HFFc6 (cell line): ENCODE results near the gene ZCCHC14. TPM values are rescaled to one million over a fixed set of nuclear protein-coding genes. Genes with fewer than 3 reads are reported as not detected.
"Not testable (repeated sequence)": the region's sequence is repeated elsewhere in the genome, so short reads cannot be mapped to it uniquely, and the experiment has no call there.

Experiments
- DNase-seq: peaks from one replicate; pipeline ENCODE4 v3.0.0-alpha.2; 2018
- H3K27ac Mint-ChIP-seq: 2 replicates; pipeline ENCODE4 v1.8.0; 2020; ENCODE audit warnings: mild to moderate bottlenecking, mixed read lengths
- H3K27me3 Mint-ChIP-seq: 2 replicates; pipeline ENCODE4 v1.8.0; 2021; ENCODE audit warnings: mild to moderate bottlenecking, moderate library complexity, mixed read lengths; ENCODE audit not compliant: insufficient read depth
- H3K36me3 Mint-ChIP-seq: 2 replicates; pipeline ENCODE4 v1.8.0; 2021; ENCODE audit warnings: low read depth, mixed read lengths
- H3K4me1 Mint-ChIP-seq: 2 replicates; pipeline ENCODE4 v1.8.0; 2020; ENCODE audit warnings: low read depth, mixed read lengths
- H3K4me3 Mint-ChIP-seq: 2 replicates; pipeline ENCODE4 v1.8.0; 2020; ENCODE audit warnings: mild to moderate bottlenecking, moderate library complexity, mixed read lengths
- H3K9me3 Mint-ChIP-seq: 2 replicates; pipeline ENCODE4 v1.8.0; 2020; ENCODE audit warnings: mild to moderate bottlenecking, mixed read lengths
- CTCF ChIP-seq: fragments of 200-600 bp; sonication (generic); IDR thresholded peaks from 2 replicates; pipeline ENCODE4 v1.5.0; 2021; ENCODE audit warnings: antibody characterized with exemption, mild to moderate bottlenecking
- total RNA-seq, 6 experiments: library from RNA; stranded (reverse); fragmentation: NEBNext Ultra II Directional; extraction: Animal tissue kit (Norgen Biotek cat#: 25700); gene quantifications; 2 replicates in 1 of 6; 3 replicates in 5 of 6; pipeline ENCODE4 v1.2.3, GENCODE V29; 2021

ZCCHC14 gene
- total RNA-seq, 6 experiments from 2014 or later, result 10.6 to 13.7 (median 13.3) TPM

GRCh38 chr16:87365021-87365713 is 127.7 kb downstream of the ZCCHC14 start:
- H3K36me3 Mint-ChIP-seq, result no peaks in the 10 kb centered on the region; the same call in 1 of the 2 replicates
- no peak for TF ChIP-seq CTCF
- H3K9me3 Mint-ChIP-seq, result no peaks in the 10 kb centered on the region
- H3K27me3 Mint-ChIP-seq, result no peaks in the 10 kb centered on the region; the same call in 1 of the 2 replicates
- DNase-seq, result no peak
- no peak overlapping the region for H3K27ac Mint-ChIP-seq
- no peak overlapping the region for H3K4me3 Mint-ChIP-seq
- peaks cover 35% of the 10 kb centered on the region for H3K4me1 Mint-ChIP-seq

GRCh38 chr16:87363771-87364455 is 128.9 kb downstream of the ZCCHC14 start:
- DNase-seq, result peak; percentile 29
- no peaks in the 10 kb centered on the region; the same call in 1 of the 2 replicates for H3K27me3 Mint-ChIP-seq
- H3K27ac Mint-ChIP-seq, result peak overlapping the region; percentile 63
- peaks cover 6% of the 10 kb centered on the region; the same call in 1 of the 2 replicates for H3K36me3 Mint-ChIP-seq
- H3K4me3 Mint-ChIP-seq, result peak overlapping the region; percentile 24; the same call in 1 of the 2 replicates
- peaks cover 29% of the 10 kb centered on the region for H3K4me1 Mint-ChIP-seq
- H3K9me3 Mint-ChIP-seq, result no peaks in the 10 kb centered on the region
- no peak for TF ChIP-seq CTCF

- peak overlapping the region; percentile 63 for H3K27ac Mint-ChIP-seq
- not testable (repeated sequence) for DNase-seq, H3K36me3 Mint-ChIP-seq, H3K9me3 Mint-ChIP-seq, H3K27me3 Mint-ChIP-seq, H3K4me3 Mint-ChIP-seq
- H3K4me1 Mint-ChIP-seq, result peaks cover 22% of the 10 kb centered on the region
Observed at GRCh38 chr16:87362828-87363559, 129.8 kb downstream of the ZCCHC14 start.

GRCh38 chr16:87361916-87362619 is 130.8 kb downstream of the ZCCHC14 start:
- TF ChIP-seq CTCF, result no peak

GRCh38 chr16:87360862-87361610 is 131.8 kb downstream of the ZCCHC14 start:
- Mint-ChIP-seq H3K4me1 (peaks cover 21% of the 10 kb centered on the region), H3K36me3 (peaks cover 10% of the 10 kb centered on the region; the same call in 1 of the 2 replicates), H3K4me3 (no peak overlapping the region), H3K27ac (no peak overlapping the region), H3K9me3 (no peaks in the 10 kb centered on the region), H3K27me3 (peaks cover 3% of the 10 kb centered on the region; the same call in 1 of the 2 replicates)
- DNase-seq, result no peak
- TF ChIP-seq CTCF, result no peak

More at GRCh38 chr16:87361916-87362619, 130.8 kb downstream of the ZCCHC14 start:
- no peak overlapping the region for H3K4me3 Mint-ChIP-seq
- H3K27ac Mint-ChIP-seq, result no peak overlapping the region
- DNase-seq, result no peak
- H3K36me3 Mint-ChIP-seq, result peaks cover 10% of the 10 kb centered on the region; the same call in 1 of the 2 replicates
- no peaks in the 10 kb centered on the region for H3K9me3 Mint-ChIP-seq
- no peaks in the 10 kb centered on the region for H3K27me3 Mint-ChIP-seq
- H3K4me1 Mint-ChIP-seq, result peaks cover 21% of the 10 kb centered on the region
